Measurements from ENCODE around the gene SYT6. TPM values are rescaled to one million over a fixed set of nuclear protein-coding genes. Genes with fewer than 3 reads are reported as not detected.

Gene SYT6
- total and polyA plus RNA-seq, 2 donors (not counting 1 experiment from before 2014, with no cell fraction given) = not detected

DNA sequence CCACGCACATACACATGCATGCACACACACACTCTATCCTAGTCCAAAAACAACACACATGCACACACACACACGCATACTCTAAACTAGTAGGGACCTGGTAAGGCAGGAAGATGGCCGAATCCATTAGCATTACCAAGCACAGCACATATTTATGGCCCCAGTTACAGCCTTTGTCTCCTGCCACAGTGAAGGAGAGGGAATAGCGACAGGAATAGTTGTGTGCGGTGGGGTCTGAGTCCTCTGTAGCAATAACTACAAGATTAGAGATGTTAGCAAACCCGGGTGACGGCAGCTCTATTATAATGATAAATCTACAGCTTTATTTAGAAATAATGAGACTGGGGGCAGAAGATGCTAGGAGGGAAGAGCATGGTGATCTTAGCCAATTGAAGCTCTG is 20.5 kb downstream of the SYT6 start:
- H3K4me2 ChIP-seq (ENCODE audit: extremely low read depth, insufficient read depth, low read length) = no peak overlapping the region
- no peak for TF ChIP-seq EZH2 (IDR thresholded peaks at IDR 0.05; ENCODE audit: low read length, missing control alignments)
- TF ChIP-seq, protein P1, sequence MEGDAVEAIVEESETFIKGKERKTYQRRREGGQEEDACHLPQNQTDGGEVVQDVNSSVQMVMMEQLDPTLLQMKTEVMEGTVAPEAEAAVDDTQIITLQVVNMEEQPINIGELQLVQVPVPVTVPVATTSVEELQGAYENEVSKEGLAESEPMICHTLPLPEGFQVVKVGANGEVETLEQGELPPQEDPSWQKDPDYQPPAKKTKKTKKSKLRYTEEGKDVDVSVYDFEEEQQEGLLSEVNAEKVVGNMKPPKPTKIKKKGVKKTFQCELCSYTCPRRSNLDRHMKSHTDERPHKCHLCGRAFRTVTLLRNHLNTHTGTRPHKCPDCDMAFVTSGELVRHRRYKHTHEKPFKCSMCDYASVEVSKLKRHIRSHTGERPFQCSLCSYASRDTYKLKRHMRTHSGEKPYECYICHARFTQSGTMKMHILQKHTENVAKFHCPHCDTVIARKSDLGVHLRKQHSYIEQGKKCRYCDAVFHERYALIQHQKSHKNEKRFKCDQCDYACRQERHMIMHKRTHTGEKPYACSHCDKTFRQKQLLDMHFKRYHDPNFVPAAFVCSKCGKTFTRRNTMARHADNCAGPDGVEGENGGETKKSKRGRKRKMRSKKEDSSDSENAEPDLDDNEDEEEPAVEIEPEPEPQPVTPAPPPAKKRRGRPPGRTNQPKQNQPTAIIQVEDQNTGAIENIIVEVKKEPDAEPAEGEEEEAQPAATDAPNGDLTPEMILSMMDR (conservative IDR thresholded peaks at IDR 0.05 in 1 of 2, IDR thresholded peaks at IDR 0.05 in 1 of 2; ENCODE audit: low read depth in 1 of 2, low read length in 2 of 2) = no peak
- no peaks in the 10 kb centered on the region for H3K4me1 ChIP-seq (ENCODE audit: control insufficient read depth, extremely low read depth, insufficient read depth, low read length)
- H3K79me2 ChIP-seq (ENCODE audit: control insufficient read depth, insufficient read depth, low read length) = no peaks in the 10 kb centered on the region
- no peak overlapping the region for H3K4me3 ChIP-seq (replicated peaks in 1 of 4; ENCODE audit: control extremely low read depth in 1 of 4, insufficient read depth in 1 of 4, low read depth in 3 of 4, low read length in 4 of 4)
- H3K36me3 ChIP-seq (ENCODE audit: control insufficient read depth, insufficient read depth, low read length) = no peaks in the 10 kb centered on the region
- no peaks in the 10 kb centered on the region for H4K20me1 ChIP-seq (ENCODE audit: control insufficient read depth, extremely low read depth, insufficient read depth, low read length)
- H3K27me3 ChIP-seq (ENCODE audit: control insufficient read depth, insufficient read depth, low read length) = peaks cover 3% of the 10 kb centered on the region
- H3K9ac ChIP-seq (ENCODE audit: insufficient read depth, low read length) = no peak overlapping the region
- H2AFZ ChIP-seq (ENCODE audit: low read length) = no peak overlapping the region
- H3K9me3 ChIP-seq (ENCODE audit: control insufficient read depth, insufficient read depth, low read depth, low read length) = no peaks in the 10 kb centered on the region
- H3K27ac ChIP-seq (ENCODE audit: insufficient read depth, low read length) = no peak overlapping the region
- DNase-seq (ENCODE audit: low read depth in 2 of 2) = no peak

DNA sequence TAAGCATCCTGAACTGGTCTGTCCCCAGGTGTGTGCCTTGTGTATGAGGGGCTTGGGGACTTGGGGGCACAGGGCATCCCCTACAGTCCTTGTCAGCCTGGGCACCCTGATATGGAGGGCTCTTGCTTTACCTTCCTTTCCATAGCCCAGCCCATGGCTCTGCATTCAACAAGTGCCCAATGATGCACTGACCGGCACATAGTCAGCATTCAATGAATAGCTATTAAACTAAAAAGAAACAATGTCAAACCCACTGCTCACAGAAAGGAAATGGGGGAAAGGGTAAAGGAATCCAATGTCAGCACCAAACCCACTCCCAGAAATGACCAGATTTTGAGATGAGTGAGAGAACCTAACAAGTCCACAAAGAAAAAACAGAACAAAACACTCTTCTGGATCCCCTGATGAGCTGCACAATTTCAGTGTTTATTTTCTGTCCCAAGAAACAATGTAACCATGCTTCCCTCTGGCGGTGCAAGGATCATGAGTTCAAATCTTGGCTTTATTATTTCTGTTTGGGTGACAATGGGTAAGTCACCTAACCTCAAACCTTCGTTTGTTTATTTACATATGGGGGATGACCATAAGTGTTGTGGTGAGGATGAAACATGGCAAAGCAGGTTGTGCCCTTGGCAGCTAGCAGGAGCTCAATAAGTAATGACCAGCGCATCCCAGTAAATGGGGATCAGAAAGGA is 22.0 kb downstream of the SYT6 start:
- no peak for DNase-seq (ENCODE audit: low read depth in 2 of 2)

DNA sequence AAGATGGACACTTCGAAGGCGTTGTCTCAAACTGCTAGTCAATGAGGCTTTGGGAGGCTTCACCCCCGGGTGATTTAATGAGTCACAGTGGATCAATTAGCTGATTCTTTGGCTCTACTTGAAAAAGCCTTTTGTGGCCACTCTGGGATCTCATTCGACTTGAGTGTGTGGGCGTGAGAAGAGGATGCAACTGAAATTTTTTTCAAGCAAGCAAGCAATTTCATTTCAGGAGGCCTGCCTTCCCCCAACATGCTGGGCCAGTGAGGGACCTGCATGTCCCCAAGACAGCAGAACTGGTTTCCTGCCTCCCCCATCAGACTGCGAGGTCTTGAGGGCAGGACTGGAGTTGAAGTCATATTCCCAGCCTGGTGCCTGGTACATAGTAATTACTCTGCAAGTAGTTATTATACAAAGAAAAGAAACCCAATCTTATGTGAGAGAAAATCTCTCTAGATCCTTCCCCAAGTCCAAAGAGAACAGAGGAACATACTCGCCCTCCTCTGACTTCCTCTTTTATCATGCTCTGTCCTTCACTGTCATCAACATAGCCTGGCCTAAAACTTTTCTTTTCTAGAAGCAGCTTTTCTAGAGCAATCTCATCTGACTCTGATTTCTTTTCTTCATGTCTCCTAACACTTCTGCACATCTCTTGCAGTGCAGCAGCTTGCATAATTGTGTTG is 22.7 kb downstream of the SYT6 start:
- Histone ChIP-seq H3K27ac (ENCODE audit: insufficient read depth, low read length) (no peak overlapping the region), H3K4me3 (replicated peaks in 1 of 4; ENCODE audit: control extremely low read depth in 1 of 4, insufficient read depth in 1 of 4, low read depth in 3 of 4, low read length in 4 of 4) (no peak overlapping the region), H3K4me1 (ENCODE audit: control insufficient read depth, extremely low read depth, insufficient read depth, low read length) (no peaks in the 10 kb centered on the region), H3K4me2 (ENCODE audit: extremely low read depth, insufficient read depth, low read length) (no peak overlapping the region), H3K36me3 (ENCODE audit: control insufficient read depth, insufficient read depth, low read length) (no peaks in the 10 kb centered on the region), H2AFZ (ENCODE audit: low read length) (no peak overlapping the region), H3K27me3 (ENCODE audit: control insufficient read depth, insufficient read depth, low read length) (peaks cover 3% of the 10 kb centered on the region), H3K79me2 (ENCODE audit: control insufficient read depth, insufficient read depth, low read length) (no peaks in the 10 kb centered on the region), H3K9ac (ENCODE audit: insufficient read depth, low read length) (no peak overlapping the region), H3K9me3 (ENCODE audit: control insufficient read depth, insufficient read depth, low read depth, low read length) (no peaks in the 10 kb centered on the region), H4K20me1 (ENCODE audit: control insufficient read depth, extremely low read depth, insufficient read depth, low read length) (no peaks in the 10 kb centered on the region)
- TF ChIP-seq, protein P1 (conservative IDR thresholded peaks at IDR 0.05 in 1 of 2, IDR thresholded peaks at IDR 0.05 in 1 of 2; ENCODE audit: low read depth in 1 of 2, low read length in 2 of 2) = no peak
- TF ChIP-seq EZH2 (IDR thresholded peaks at IDR 0.05; ENCODE audit: low read length, missing control alignments) = no peak
- DNase-seq (ENCODE audit: low read depth in 2 of 2) = peak in 1 of 2 donors; percentile 14

More for the DNA sequence above, 22.0 kb downstream of the SYT6 start:
- Histone ChIP-seq H3K79me2 (ENCODE audit: control insufficient read depth, insufficient read depth, low read length) (no peaks in the 10 kb centered on the region), H4K20me1 (ENCODE audit: control insufficient read depth, extremely low read depth, insufficient read depth, low read length) (no peaks in the 10 kb centered on the region), H2AFZ (ENCODE audit: low read length) (no peak overlapping the region), H3K36me3 (ENCODE audit: control insufficient read depth, insufficient read depth, low read length) (no peaks in the 10 kb centered on the region), H3K9me3 (ENCODE audit: control insufficient read depth, insufficient read depth, low read depth, low read length) (no peaks in the 10 kb centered on the region), H3K9ac (ENCODE audit: insufficient read depth, low read length) (no peak overlapping the region), H3K27ac (ENCODE audit: insufficient read depth, low read length) (no peak overlapping the region), H3K27me3 (ENCODE audit: control insufficient read depth, insufficient read depth, low read length) (peaks cover 3% of the 10 kb centered on the region), H3K4me3 (replicated peaks in 1 of 4; ENCODE audit: control extremely low read depth in 1 of 4, insufficient read depth in 1 of 4, low read depth in 3 of 4, low read length in 4 of 4) (no peak overlapping the region), H3K4me1 (ENCODE audit: control insufficient read depth, extremely low read depth, insufficient read depth, low read length) (no peaks in the 10 kb centered on the region), H3K4me2 (ENCODE audit: extremely low read depth, insufficient read depth, low read length) (no peak overlapping the region)
- TF ChIP-seq, protein P1 (conservative IDR thresholded peaks at IDR 0.05 in 1 of 2, IDR thresholded peaks at IDR 0.05 in 1 of 2; ENCODE audit: low read depth in 1 of 2, low read length in 2 of 2) = no peak
- no peak for TF ChIP-seq EZH2 (IDR thresholded peaks at IDR 0.05; ENCODE audit: low read length, missing control alignments)
